ENCODE data around the gene MEAK7. TPM values are rescaled to one million over a fixed set of nuclear protein-coding genes. Genes with fewer than 3 reads are reported as not detected.

MEAK7 gene, protein sequence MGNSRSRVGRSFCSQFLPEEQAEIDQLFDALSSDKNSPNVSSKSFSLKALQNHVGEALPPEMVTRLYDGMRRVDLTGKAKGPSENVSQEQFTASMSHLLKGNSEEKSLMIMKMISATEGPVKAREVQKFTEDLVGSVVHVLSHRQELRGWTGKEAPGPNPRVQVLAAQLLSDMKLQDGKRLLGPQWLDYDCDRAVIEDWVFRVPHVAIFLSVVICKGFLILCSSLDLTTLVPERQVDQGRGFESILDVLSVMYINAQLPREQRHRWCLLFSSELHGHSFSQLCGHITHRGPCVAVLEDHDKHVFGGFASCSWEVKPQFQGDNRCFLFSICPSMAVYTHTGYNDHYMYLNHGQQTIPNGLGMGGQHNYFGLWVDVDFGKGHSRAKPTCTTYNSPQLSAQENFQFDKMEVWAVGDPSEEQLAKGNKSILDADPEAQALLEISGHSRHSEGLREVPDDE
- 27.9 and 29.7 TPM in 2 replicates for total RNA-seq

GRCh38 chr16:84504420-84505248 is at the start of gene MEAK7:
Gene MEAK7 (minus strand): TSS chr16:84504659. CDS start chr16:84498086, 6,573 bp downstream.

Other genes starting within 250 kb of the MEAK7 start
- 3.3 and 10.7 TPM in 2 replicates for gene WFDC1, start 209.8 kb downstream of the MEAK7 start, total RNA-seq
- not detected in 2 replicates for gene ATP2C2, start 136.1 kb downstream of the MEAK7 start, total RNA-seq
- 57.5 and 200 TPM in 2 replicates for gene COTL1, start 113.4 kb upstream of the MEAK7 start, total RNA-seq
- 61.7 and 106 TPM in 2 replicates for gene KLHL36, start 143.9 kb upstream of the MEAK7 start, total RNA-seq
- gene USP10, start 195.3 kb upstream of the MEAK7 start, total RNA-seq: 33.8 and 53.3 TPM in 2 replicates

Data from regular cardiac myocyte (primary cell).